Glutamatergic neuron (in vitro differentiated cells): Measurements from ENCODE around the gene MPHOSPH6. TPM values are rescaled to one million over a fixed set of nuclear protein-coding genes. Genes with fewer than 3 reads are reported as not detected.

ENCODE experiments used
- DNase-seq: peaks from one replicate; pipeline ENCODE4 v3.0.0; 2022
- H3K27ac Mint-ChIP-seq: one replicate; pipeline ENCODE4 v1.8.0; 2020; ENCODE audit warnings: mild to moderate bottlenecking, mixed read lengths, inconsistent platforms; ENCODE audit not compliant: unreplicated experiment
- H3K27me3 Mint-ChIP-seq: one replicate; pipeline ENCODE4 v1.8.0; 2020; ENCODE audit warnings: mild to moderate bottlenecking, moderate library complexity, mixed read lengths, inconsistent platforms; ENCODE audit not compliant: unreplicated experiment
- H3K36me3 Mint-ChIP-seq: one replicate; pipeline ENCODE4 v1.8.0; 2020; ENCODE audit warnings: mild to moderate bottlenecking, mixed read lengths, inconsistent platforms; ENCODE audit not compliant: unreplicated experiment
- H3K4me1 Mint-ChIP-seq: one replicate; pipeline ENCODE4 v1.8.0; 2020; ENCODE audit warnings: mild to moderate bottlenecking, low read depth, mixed read lengths, inconsistent platforms; ENCODE audit not compliant: unreplicated experiment
- H3K4me3 Mint-ChIP-seq: one replicate; pipeline ENCODE4 v1.8.0; 2020; ENCODE audit warnings: mild to moderate bottlenecking, mixed read lengths, inconsistent platforms; ENCODE audit not compliant: unreplicated experiment
- H3K9me3 Mint-ChIP-seq: one replicate; pipeline ENCODE4 v1.8.0; 2020; ENCODE audit warnings: mild to moderate bottlenecking, moderate library complexity, mixed read lengths, inconsistent platforms; ENCODE audit not compliant: unreplicated experiment
- total RNA-seq: library from RNA; stranded (reverse); fragmentation: NEBNext Ultra II Directional; extraction: Animal tissue kit (Norgen Biotek cat#: 25700); gene quantifications from one replicate; pipeline ENCODE4 v1.2.1, GENCODE V29; 2021; ENCODE audit not compliant: unreplicated experiment
- TF ChIP-seq, protein P1 (sequence below): fragments of 200-600 bp; sonication (generic); IDR thresholded peaks from one replicate; pipeline ENCODE4 v1.5.0; 2021; ENCODE audit not compliant: partially characterized antibody, unreplicated experiment

The MPHOSPH6 gene
- total RNA-seq, 1 donor from 2014 or later = 37.2 TPM

DNA sequence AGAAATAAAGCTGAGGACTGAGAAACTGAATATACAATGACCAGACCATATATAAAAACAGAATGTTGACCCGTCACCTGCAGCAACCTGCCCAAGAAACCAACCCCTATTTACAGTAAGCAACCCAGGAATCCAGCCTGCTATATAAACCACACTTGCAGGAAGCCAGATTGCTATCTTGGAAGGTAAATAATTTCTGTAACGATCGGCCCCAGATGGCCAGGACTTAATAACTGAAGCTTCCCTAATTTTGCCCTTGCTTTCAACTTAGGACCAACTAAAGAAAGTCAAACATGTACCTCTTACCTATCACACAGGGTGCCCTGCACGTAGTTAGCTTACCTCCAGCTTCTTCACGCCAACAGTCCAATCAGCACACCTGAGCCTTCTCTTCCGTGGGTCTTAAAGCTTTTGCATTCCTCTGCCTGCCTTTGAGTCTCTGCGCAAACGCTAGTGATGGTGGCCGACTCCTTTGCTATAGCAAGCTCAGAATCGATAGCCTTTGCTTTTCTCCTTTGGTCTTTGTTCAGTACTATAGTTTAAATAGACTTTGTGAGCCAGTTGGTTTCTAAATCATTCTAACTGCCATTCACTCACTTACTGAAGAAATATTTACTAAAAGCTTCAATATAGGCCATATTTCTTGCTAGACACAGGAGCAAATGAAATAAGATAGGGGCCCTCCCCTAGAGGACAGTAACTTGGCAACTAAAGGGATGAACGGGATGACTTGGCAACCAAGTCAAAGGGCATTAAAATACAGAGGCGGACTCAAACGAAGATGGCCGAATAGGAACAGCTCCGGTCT, 31.3 kb downstream of the MPHOSPH6 start:
- TF ChIP-seq, protein P1, sequence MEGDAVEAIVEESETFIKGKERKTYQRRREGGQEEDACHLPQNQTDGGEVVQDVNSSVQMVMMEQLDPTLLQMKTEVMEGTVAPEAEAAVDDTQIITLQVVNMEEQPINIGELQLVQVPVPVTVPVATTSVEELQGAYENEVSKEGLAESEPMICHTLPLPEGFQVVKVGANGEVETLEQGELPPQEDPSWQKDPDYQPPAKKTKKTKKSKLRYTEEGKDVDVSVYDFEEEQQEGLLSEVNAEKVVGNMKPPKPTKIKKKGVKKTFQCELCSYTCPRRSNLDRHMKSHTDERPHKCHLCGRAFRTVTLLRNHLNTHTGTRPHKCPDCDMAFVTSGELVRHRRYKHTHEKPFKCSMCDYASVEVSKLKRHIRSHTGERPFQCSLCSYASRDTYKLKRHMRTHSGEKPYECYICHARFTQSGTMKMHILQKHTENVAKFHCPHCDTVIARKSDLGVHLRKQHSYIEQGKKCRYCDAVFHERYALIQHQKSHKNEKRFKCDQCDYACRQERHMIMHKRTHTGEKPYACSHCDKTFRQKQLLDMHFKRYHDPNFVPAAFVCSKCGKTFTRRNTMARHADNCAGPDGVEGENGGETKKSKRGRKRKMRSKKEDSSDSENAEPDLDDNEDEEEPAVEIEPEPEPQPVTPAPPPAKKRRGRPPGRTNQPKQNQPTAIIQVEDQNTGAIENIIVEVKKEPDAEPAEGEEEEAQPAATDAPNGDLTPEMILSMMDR = no peak
- H3K36me3 Mint-ChIP-seq = peaks cover 7% of the 10 kb centered on the region
- peaks cover 5% of the 10 kb centered on the region for H3K4me1 Mint-ChIP-seq
- no peak for DNase-seq
- H3K27ac Mint-ChIP-seq = peak overlapping the region; percentile 73
- H3K4me3 Mint-ChIP-seq = peak overlapping the region; percentile 77
- H3K27me3 Mint-ChIP-seq = peaks cover 2% of the 10 kb centered on the region
- no peaks in the 10 kb centered on the region for H3K9me3 Mint-ChIP-seq

DNA sequence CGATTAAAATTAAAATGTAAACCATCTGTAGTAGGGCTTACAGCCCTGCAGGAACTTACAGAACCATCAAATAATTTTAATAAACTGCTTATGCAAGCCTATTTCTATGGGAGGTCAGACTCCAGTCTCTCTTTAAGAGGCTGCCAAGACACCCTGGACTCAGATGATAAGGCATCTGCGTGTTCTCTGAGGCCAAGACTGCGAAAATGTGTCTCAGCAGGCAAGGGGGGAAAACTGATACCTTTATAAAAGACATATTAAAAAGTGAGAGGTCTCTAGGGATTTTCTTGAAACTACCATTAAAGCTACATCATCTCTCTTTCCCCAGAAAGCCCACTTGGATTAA, 32.2 kb downstream of the MPHOSPH6 start:
- H3K27ac Mint-ChIP-seq = no peak overlapping the region

DNA sequence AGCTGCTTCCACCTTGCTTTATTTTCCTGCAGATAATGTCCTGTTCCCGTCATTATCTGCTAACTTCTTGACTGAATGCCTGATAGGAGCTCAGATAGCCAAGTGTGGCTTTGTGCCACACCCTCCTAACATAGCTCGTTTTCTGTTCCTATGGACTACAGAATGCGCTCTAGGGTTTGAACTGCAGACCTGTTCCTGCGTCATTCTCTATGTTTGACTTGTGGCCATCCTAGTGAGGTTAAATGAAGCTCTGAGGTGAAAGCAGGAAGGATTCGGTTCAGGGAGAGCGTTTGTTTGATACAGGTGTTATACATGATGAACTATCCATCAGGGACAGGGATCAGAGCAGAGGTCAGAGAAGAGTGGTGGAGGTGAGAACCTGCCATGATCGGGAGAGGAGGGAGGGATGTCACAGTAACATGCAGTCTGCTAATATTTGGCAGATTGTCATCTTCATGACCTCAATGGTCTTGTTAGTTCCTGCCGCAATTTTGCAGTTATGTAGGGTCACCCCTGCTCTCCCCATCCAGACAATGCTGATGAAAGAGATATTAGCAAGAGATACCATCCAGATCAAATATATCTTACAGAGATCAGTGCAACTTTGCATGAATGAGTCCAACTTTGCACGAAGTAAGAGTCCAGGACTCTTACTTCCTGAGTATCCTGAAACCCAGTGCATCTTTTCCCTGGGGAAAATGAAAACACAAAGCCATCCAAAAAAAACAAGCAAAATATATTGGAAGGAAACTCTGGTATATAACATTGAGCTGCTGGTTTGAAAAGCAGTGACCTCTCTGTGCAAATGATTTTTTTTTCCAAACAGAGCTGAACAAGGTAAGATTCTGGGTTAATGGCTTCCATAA, 32.8 kb downstream of the MPHOSPH6 start:
- TF ChIP-seq, protein P1 = no peak
- H3K36me3 Mint-ChIP-seq = peaks cover 7% of the 10 kb centered on the region
- peaks cover 5% of the 10 kb centered on the region for H3K4me1 Mint-ChIP-seq
- peaks cover 2% of the 10 kb centered on the region for H3K27me3 Mint-ChIP-seq
- H3K9me3 Mint-ChIP-seq = no peaks in the 10 kb centered on the region
- no peak overlapping the region for H3K27ac Mint-ChIP-seq
- H3K4me3 Mint-ChIP-seq = no peak overlapping the region
- no peak for DNase-seq

More for the DNA sequence above, 32.2 kb downstream of the MPHOSPH6 start:
- TF ChIP-seq, protein P1 = no peak
- H3K27me3 Mint-ChIP-seq = peaks cover 2% of the 10 kb centered on the region
- peaks cover 5% of the 10 kb centered on the region for H3K4me1 Mint-ChIP-seq
- no peak for DNase-seq
- H3K4me3 Mint-ChIP-seq = no peak overlapping the region
- H3K9me3 Mint-ChIP-seq = no peaks in the 10 kb centered on the region
- H3K36me3 Mint-ChIP-seq = peaks cover 7% of the 10 kb centered on the region

DNA sequence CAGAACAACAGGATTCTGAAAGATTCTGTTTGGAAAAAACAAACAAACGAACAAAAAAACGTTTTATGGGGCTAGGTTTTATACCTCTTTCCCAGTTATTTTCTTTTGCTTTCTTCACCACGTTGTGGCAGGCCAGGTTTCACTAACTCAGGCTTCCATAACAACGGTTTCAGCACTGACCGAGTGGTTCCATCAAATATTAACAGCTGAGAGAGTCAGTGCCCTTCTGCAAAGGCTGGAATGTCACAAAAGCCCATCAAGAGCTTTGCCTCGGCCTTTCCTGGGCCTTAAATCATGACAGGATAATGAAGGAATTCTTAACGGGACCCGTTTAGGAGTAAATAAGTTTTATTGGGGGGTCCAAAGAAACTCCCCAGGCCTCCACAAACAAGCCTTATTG, 34.2 kb downstream of the MPHOSPH6 start:
- peaks cover 7% of the 10 kb centered on the region for H3K36me3 Mint-ChIP-seq
- no peak overlapping the region for H3K4me3 Mint-ChIP-seq
- H3K4me1 Mint-ChIP-seq = peaks cover 5% of the 10 kb centered on the region

More for the DNA sequence above, 34.2 kb downstream of the MPHOSPH6 start:
- H3K9me3 Mint-ChIP-seq = no peaks in the 10 kb centered on the region
- no peak for DNase-seq
- H3K27ac Mint-ChIP-seq = no peak overlapping the region
- TF ChIP-seq, protein P1 = no peak
- H3K27me3 Mint-ChIP-seq = peaks cover 2% of the 10 kb centered on the region
